Measurements from ENCODE around the gene C9orf78. TPM values are rescaled to one million over a fixed set of nuclear protein-coding genes. Genes with fewer than 3 reads are reported as not detected.

Gene C9orf78
- total RNA-seq, 1 donor from 2014 or later: 37.7 TPM

- Mint-ChIP-seq H3K4me3 (ENCODE audit: unreplicated experiment) (no peak overlapping the region), H3K9me3 (ENCODE audit: low read depth) (no peaks in the 10 kb centered on the region), H3K36me3 (ENCODE audit: low read depth) (peaks cover 16% of the 10 kb centered on the region), H3K27me3 (ENCODE audit: low read depth) (no peaks in the 10 kb centered on the region), H3K27ac (ENCODE audit: unreplicated experiment) (no peak overlapping the region), H3K4me1 (ENCODE audit: low read depth) (peaks cover 15% of the 10 kb centered on the region)
- DNase-seq (ENCODE audit: low spot score): no peak
- no peak for TF ChIP-seq CTCF (IDR thresholded peaks at IDR 0.05)
Measured at GRCh38 chr9:129811967-129812363, 23.1 kb downstream of the C9orf78 start.

GRCh38 chr9:129810788-129811187 lies 24.3 kb downstream of the C9orf78 start:
- no peak overlapping the region for H3K27ac Mint-ChIP-seq (ENCODE audit: unreplicated experiment)

GRCh38 chr9:129810116-129810515 lies 25.0 kb downstream of the C9orf78 start:
- DNase-seq (ENCODE audit: low spot score): no peak
- Mint-ChIP-seq H3K27me3 (ENCODE audit: low read depth) (no peaks in the 10 kb centered on the region), H3K27ac (ENCODE audit: unreplicated experiment) (no peak overlapping the region), H3K36me3 (ENCODE audit: low read depth) (peaks cover 12% of the 10 kb centered on the region), H3K4me3 (ENCODE audit: unreplicated experiment) (no peak overlapping the region), H3K9me3 (ENCODE audit: low read depth) (no peaks in the 10 kb centered on the region), H3K4me1 (ENCODE audit: low read depth) (peaks cover 20% of the 10 kb centered on the region)
- no peak for TF ChIP-seq CTCF (IDR thresholded peaks at IDR 0.05)

More at GRCh38 chr9:129810788-129811187, 24.3 kb downstream of the C9orf78 start:
- no peak for DNase-seq (ENCODE audit: low spot score)
- Mint-ChIP-seq H3K4me3 (ENCODE audit: unreplicated experiment) (no peak overlapping the region), H3K4me1 (ENCODE audit: low read depth) (peaks cover 20% of the 10 kb centered on the region), H3K9me3 (ENCODE audit: low read depth) (no peaks in the 10 kb centered on the region), H3K36me3 (ENCODE audit: low read depth) (peaks cover 14% of the 10 kb centered on the region), H3K27me3 (ENCODE audit: low read depth) (no peaks in the 10 kb centered on the region)
- TF ChIP-seq CTCF (IDR thresholded peaks at IDR 0.05): no peak

- Mint-ChIP-seq H3K27me3 (ENCODE audit: low read depth) (no peaks in the 10 kb centered on the region), H3K9me3 (ENCODE audit: low read depth) (no peaks in the 10 kb centered on the region), H3K27ac (ENCODE audit: unreplicated experiment) (peak overlapping the region; percentile 33), H3K4me1 (ENCODE audit: low read depth) (peaks cover 20% of the 10 kb centered on the region), H3K4me3 (ENCODE audit: unreplicated experiment) (no peak overlapping the region), H3K36me3 (ENCODE audit: low read depth) (peaks cover 12% of the 10 kb centered on the region)
- TF ChIP-seq CTCF (IDR thresholded peaks at IDR 0.05): no peak
- DNase-seq (ENCODE audit: low spot score): no peak
Measured at GRCh38 chr9:129809346-129809745, 25.7 kb downstream of the C9orf78 start.

- no peak for TF ChIP-seq CTCF (IDR thresholded peaks at IDR 0.05)
- Mint-ChIP-seq H3K4me1 (ENCODE audit: low read depth) (peaks cover 14% of the 10 kb centered on the region), H3K36me3 (ENCODE audit: low read depth) (peaks cover 12% of the 10 kb centered on the region), H3K27me3 (ENCODE audit: low read depth) (no peaks in the 10 kb centered on the region), H3K9me3 (ENCODE audit: low read depth) (no peaks in the 10 kb centered on the region), H3K4me3 (ENCODE audit: unreplicated experiment) (no peak overlapping the region), H3K27ac (ENCODE audit: unreplicated experiment) (no peak overlapping the region)
- DNase-seq (ENCODE audit: low spot score): no peak
Measured at GRCh38 chr9:129806061-129806460, 29.0 kb downstream of the C9orf78 start.

Data from chondrocyte (in vitro differentiated cells).